Cardiac fibroblast (primary cell): ENCODE data around the gene SCML1.

Experiments used
- DNase-seq, 2 donors: peaks; one replicate each; pipeline versions ENCODE4 v3.0.0 to v3.0.0-alpha.2; 2010; ENCODE audit warnings: low read depth in 2 of 2
- H3K4me3 ChIP-seq, 2 donors: replicated peaks in 1 of 2; 1 replicate in 1 of 2; 2 replicates in 1 of 2; pipeline ENCODE4 v1.5.1; 2011; ENCODE audit warnings: low read depth in 2 of 2, low read length in 2 of 2, mild to moderate bottlenecking in 2 of 2, moderate library complexity in 1 of 2
- TF ChIP-seq, protein P1 (sequence below): IDR thresholded peaks from one replicate; pipeline ENCODE4 v1.5.1; 2011; ENCODE audit warnings: low read depth, mild to moderate bottlenecking, low read length, inconsistent platforms

SCML1 gene

DNA sequence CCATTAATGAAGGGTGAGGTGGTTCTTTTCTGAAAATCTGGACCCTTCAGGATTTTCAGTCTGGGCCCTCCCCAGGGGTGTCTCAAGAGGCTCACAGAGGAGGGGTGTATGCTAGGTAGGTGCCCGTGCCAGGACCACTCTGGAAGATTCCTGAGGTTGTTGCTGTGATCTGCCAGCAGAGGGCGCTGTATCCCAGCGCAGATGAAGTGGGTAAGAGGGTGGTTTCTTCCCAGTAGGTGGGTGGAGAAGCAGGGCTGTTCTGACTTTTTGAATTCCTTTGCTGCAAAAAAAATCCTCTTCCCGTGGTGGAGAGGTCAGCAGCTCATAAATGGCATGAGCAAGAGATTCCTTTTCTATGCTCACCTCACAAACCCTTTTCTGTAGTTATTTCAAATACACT, 51.1 kb downstream of the SCML1 start:
- DNase-seq, result peak; percentile 32 to 43
- no peak overlapping the region for H3K4me3 ChIP-seq
- TF ChIP-seq, protein P1, sequence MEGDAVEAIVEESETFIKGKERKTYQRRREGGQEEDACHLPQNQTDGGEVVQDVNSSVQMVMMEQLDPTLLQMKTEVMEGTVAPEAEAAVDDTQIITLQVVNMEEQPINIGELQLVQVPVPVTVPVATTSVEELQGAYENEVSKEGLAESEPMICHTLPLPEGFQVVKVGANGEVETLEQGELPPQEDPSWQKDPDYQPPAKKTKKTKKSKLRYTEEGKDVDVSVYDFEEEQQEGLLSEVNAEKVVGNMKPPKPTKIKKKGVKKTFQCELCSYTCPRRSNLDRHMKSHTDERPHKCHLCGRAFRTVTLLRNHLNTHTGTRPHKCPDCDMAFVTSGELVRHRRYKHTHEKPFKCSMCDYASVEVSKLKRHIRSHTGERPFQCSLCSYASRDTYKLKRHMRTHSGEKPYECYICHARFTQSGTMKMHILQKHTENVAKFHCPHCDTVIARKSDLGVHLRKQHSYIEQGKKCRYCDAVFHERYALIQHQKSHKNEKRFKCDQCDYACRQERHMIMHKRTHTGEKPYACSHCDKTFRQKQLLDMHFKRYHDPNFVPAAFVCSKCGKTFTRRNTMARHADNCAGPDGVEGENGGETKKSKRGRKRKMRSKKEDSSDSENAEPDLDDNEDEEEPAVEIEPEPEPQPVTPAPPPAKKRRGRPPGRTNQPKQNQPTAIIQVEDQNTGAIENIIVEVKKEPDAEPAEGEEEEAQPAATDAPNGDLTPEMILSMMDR, result peak; percentile 77

DNA sequence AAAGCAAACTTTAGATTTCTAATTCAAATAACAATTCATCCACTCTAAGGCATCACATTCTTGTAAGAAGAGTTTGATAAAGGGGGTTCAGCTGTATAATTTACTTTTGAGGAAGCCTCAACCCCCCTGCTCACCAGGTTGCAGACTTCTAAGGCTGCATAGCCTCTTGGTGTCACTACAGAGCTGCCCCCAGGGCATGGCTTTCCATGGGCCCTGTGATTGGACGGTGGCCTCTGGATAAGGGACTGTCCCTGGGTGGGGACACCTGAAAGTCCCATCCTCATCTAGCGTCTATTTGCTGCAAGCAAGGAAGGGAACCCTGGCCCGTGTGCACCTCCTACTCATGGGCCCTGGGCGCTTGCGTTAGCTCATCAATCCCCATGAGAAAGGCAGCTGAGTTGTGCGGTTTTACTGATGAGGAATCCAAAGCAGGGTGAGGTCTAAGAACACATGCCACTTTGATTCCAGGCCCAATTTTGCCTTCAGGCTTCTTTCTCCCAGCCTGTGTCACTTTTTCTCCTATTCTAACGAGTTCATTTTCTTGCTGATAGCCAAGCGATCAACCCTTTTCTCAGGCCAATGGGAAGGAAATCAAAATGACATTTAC, 51.8 kb downstream of the SCML1 start:
- peak in 1 of 2 donors; percentile 11 for DNase-seq
- no peak overlapping the region for H3K4me3 ChIP-seq
- TF ChIP-seq, protein P1, result no peak

DNA sequence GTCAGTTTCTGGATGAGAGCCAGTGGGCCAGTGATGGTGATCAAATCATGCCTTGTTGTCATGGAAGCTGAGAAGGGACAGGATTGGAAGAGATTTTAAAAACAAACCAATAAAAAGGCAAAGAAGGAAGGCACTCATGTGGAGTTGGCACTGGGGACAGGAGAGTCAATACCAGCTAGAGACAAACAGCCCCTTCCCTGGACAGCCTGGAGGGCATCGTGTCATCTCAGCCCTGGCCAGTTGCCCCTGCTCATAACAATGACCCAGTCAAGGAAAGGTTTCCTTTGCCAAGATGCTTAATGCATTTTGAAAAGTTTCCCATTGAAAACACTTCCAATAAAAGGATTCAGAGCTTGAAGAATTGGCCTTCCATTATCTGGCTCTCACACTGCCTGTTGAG, 55.5 kb downstream of the SCML1 start:
- TF ChIP-seq, protein P1, result no peak

DNA sequence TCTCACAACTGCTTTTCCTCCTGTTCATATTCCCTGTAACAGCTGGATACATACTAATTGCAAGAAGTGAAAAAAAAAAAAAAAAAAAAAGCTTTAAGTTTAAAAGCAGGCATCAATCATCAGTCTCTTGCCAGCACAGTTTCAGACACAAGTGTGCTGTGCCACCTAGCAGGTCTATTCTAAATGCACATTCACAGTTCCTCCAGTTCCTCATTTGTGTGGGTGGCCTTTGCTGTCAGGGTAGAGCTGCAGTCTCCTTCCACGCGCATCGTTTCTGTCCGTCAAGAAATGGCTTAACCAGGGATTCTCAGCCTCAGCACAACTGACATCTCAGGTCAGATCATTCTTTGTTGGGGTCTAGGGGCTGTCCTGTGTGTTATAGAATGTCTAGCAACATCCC, 61.6 kb downstream of the SCML1 start:
- no peak overlapping the region for H3K4me3 ChIP-seq
- TF ChIP-seq, protein P1, result no peak
- no peak for DNase-seq

More for the DNA sequence above, 55.5 kb downstream of the SCML1 start:
- H3K4me3 ChIP-seq, result no peak overlapping the region
- DNase-seq, result no peak

DNA sequence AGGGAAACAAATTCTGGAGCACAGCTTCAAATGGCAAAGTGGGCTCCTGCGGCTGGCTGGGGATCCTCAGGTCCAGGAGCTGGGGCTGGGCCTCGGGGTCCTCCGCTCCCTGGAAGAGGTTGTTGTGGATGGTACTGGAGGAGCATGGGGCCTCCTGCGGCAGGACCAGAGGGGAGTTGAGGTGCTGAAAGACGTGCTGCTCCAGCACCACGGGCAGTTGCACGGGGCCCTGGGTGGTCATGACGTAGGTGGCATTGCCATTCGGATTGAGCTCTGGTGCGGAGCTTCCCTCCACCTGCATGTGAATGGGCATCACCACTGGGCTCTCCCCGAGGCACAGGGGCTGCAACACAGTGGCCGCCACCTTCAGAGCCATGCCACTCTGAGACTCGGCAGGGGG, 64.1 kb downstream of the SCML1 start:
- no peak for DNase-seq
- TF ChIP-seq, protein P1, result no peak
- H3K4me3 ChIP-seq, result no peak overlapping the region

DNA sequence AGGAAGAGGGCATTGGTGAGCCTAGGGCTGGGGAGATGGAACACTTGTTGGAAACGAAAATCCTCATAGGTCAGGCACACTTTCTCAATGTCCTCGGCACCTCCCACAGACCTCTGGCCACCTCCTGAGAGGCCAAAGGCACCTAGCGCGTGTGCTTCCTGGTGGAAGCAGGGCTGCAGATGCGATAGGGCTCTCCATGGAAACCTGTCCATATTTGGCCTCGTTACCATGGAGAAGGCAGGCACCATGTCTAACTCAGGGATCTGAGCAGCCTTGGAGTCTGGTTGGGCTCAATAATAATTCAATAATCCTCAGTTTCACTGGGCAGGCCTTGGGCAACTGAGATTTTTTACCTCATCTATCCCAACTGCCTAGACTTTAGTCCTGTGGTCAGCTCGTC, 65.5 kb downstream of the SCML1 start:
- no peak for DNase-seq
- TF ChIP-seq, protein P1, result no peak

DNA sequence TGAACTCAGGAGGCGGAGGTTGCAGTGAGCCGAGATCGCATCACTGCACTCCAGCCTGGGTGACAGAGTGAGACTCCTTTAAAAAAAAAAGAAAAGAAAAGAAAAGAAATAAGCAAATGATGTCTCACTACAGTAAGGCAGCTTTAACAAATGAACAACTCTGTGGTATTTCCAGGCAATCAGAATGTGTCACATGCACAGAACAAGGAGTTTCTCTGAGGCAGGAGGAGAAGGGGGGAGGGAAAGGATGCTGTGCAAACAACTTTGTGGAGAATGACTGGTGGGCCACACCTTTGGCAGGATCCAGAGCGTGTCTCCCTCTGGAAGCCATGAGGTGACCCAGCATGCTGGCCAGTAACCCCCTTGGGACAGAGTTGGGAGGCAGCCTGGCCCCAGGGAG, 66.2 kb downstream of the SCML1 start:
- TF ChIP-seq, protein P1, result no peak
- DNase-seq, result no peak
- H3K4me3 ChIP-seq, result no peak overlapping the region

More for the DNA sequence above, 65.5 kb downstream of the SCML1 start:
- H3K4me3 ChIP-seq, result no peak overlapping the region
